DMS153 treated with DMSO at 0.1 percent for 48 hours (cell line): ENCODE data around the gene GALNT11.
"Not testable (repeated sequence)": the region's sequence is repeated elsewhere in the genome, so short reads cannot be mapped to it uniquely, and the experiment has no call there.

Source experiments
- DNase-seq: peaks from one replicate; lab custom pipeline; 2025; ENCODE audit not compliant: unreplicated experiment; lab: John Stamatoyannopoulos, UW

Gene GALNT11

GRCh38 chr7:152027491-152028365, 2.3 kb downstream of the GALNT11 start:
- DNase-seq: not testable (repeated sequence)

GRCh38 chr7:152030059-152030458, 4.6 kb downstream of the GALNT11 start:
- DNase-seq: not testable (repeated sequence)

- not testable (repeated sequence) for DNase-seq
These were observed 5.2 kb downstream of the GALNT11 start for GRCh38 chr7:152030639-152031038.

DNA sequence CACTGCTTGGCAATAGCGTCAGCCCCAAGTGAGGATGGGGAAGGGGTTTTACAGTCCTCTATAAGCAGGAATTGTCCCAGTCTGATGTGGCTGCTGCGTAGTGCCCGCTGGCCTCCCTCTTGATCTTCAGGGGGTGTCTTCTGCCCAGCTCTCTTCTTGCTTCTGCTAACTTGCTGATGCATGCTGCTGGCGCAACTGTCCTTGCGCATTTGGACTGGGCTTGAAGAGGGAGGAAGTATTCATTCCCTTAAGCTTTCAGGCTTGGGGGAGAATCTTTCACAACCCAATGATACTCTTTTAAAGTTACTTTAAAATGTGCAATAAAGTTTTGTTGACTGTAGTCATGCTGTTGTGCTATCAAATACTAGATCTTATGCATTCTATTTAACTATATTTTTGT, 10.3 kb downstream of the GALNT11 start:
- DNase-seq: no peak

GRCh38 chr7:152038410-152038809, 12.9 kb downstream of the GALNT11 start:
- not testable (repeated sequence) for DNase-seq

- DNase-seq: not testable (repeated sequence)
These were observed 17.6 kb downstream of the GALNT11 start for GRCh38 chr7:152043086-152043485.

DNA sequence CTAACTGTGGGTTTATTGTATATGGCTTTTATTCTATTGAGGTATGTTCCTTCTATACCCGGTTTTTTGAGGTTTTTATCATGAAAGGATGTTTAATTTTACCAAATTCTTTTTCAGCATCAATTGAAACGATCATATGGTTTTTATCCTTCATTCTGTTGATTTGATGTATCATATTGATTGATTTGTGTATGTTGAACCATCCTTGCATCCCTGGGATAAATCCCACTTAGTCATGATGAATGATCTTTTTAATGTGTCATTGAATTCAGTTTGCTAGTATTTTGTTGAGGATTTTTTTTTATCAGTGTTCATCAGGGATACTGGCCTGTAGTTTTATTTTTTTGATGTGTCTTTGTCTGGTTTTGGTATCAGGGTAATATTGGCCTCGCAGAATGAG, 19.4 kb downstream of the GALNT11 start:
- not testable (repeated sequence) for DNase-seq

GRCh38 chr7:152046531-152046930, 21.1 kb downstream of the GALNT11 start:
- DNase-seq: no peak

GRCh38 chr7:152048051-152048450, 22.6 kb downstream of the GALNT11 start:
- DNase-seq: no peak

DNA sequence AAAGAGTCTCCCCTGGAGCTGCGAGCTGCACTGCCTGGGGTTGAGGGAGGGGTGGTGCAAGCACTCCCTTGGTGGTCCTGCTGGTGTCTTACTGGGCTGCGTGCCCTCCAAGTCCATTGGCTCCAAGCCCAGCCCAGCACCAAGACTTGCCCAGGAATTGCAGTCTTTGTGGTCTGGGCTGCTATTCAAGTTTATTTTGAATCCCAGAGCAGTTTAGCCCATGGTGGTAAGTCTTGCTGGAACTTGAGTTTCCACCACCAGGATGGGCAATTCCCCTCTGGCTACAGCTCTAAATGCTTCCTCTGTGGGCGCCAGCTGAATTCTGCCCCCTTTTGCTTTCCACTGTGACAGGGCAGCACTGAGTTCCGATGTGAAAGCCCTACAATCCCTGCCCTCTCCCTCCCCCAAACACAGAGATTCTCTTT, 25.1 kb downstream of the GALNT11 start:
- no peak for DNase-seq

GRCh38 chr7:152051968-152052367, 26.5 kb downstream of the GALNT11 start:
- DNase-seq: no peak

GRCh38 chr7:152052771-152053170, 27.3 kb downstream of the GALNT11 start:
- DNase-seq: no peak

DNA sequence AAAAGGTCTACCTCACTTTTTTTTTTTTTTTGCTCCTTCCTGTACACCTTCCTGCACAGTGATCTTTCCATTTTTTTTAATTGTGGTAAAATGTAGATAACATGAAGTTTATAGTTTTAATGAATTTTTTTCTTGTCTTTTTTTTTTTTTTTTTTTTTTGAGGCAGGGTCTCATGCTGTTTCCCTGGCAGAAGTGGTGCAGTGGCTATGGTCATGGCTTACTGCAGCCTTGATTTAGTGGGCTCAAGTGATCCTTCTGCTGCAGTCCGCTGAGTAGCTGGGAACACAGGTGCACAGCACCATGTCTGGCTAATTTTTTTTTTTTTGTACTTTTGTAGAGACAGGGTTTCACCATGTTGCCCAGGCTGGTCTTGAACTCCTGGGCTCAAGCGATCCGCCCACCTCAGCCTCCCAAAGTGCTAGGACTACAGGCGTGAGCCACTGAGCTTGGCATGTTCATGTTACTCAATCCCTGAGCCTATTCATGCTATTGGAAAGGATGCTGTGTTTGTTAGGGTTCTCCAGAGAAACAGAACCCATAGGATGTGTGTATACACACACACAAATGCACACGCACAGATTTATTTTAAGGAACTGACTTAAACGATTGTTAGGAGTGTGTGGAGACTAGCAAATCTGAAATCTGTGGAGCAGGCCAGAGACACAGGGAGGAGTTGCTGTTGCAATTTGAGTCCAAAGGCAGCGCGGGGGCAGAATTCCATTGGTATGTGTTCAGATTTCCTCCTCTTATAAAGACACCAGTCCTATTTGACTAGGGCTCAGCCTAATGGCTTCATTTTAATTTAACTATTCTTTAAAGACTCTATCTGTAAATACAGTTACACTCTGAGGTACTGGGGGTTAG, 29.1 kb downstream of the GALNT11 start:
- DNase-seq: no peak

DNA sequence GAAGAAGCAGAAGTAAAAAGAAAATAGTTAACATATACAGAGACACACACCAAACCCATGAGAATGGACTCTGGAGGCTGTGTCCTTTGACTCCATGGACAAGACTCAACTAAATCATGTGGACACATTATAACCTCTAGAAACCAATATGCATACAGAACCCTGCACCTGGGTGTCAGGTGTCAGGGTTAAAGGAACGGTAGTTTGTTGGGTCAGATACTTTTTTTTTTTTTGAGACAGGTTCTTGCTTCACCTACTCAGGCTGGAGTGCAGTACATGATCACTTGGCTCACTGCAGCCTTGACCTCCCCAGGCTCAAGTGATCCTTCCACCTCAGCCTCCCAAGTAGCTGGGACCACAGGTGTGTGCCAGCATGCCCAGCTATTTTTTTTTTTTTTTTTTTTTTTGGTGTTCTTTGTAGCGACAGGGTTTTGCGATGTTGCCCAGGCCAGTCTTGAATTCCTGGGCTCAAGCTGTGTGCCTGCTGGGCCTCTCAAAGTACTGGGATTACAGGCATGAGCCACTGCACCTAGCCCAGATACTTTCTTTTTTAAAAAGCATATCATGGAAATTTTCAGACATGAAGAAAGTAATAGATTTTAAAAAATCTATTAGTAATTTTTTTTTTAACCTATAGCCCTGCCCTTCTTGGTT, 31.3 kb downstream of the GALNT11 start:
- no peak for DNase-seq

DNA sequence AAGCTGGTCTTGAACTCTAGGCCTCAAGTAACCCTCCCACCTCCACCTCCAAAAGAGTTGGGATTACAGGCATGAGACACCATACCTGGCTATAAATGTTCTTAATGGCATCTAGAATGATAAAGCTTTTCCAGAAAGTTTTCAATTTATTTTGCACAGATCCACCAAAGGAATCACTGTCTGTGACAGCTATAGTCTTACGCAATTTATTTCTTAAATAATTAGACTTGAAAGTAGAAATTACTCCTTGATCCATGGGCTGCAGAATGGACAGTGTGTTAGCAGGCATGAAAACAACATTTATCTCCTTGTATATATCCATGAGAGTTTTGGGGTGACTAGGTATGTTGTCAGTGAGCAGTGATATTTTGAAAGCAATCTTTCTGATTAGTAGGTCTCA, 33.8 kb downstream of the GALNT11 start:
- no peak for DNase-seq

GRCh38 chr7:152061086-152061485, 35.6 kb downstream of the GALNT11 start:
- DNase-seq: not testable (repeated sequence)

DNA sequence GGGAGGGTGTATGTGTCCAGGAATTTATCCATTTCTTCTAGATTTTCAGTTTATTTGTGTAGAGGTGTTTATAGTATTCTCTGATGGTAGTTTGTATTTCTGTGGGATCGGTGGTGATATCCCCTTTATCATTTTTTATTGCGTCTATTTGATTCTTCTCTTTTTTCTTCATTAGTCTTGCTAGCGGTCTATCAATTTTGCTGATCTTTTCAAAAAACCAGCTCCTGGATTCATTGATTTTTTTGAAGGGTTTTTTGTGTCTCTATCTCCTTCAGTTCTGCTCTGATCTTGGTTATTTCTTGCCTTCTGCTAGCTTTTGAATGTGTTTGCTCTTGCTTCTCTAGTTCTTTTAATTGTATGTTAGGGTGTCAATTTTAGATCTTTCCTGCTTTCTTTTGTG, 37.7 kb downstream of the GALNT11 start:
- DNase-seq: not testable (repeated sequence)

DNA sequence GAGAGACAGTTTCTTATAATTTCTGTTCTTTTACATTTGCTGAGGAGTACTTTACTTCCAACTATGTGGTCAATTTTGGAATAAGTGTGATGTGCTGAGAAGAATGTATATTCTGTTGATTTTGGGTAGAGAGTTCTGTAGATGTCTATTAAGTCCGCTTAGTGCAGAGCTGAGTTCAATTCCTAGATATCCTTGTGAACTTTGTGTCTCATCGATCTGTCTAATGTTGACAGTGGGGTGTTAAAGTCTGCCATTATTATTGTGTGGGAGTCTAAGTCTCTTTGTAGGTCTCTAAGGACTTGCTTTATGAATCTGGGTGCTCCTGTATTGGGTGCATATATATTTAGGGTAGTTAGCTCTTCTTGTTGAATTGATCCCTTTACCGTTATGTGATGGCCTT, 38.3 kb downstream of the GALNT11 start:
- not testable (repeated sequence) for DNase-seq

- not testable (repeated sequence) for DNase-seq
These were observed 40.4 kb downstream of the GALNT11 start for GRCh38 chr7:152065800-152066344.

- DNase-seq: no peak
These were observed 46.9 kb downstream of the GALNT11 start for GRCh38 chr7:152072421-152072820.

DNA sequence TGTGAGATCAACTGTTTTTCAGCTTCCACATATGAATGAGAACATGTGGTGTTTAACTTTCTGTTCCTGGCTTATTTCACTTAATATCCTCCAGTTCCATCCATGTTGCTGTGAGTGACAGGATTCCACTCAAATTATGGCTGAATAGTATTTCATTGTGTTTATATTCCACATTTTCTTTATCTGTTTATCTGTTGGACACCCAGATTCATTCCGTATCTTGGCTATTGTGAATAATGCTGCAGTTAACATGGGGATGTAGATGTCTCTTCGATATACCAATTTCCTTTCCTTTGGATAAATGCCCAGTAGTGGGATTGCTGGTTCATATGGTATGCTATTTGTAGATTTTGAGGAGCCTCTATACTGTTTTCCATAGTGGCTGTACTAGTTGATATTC, 47.9 kb downstream of the GALNT11 start:
- no peak for DNase-seq
